ENCODE results near the gene PIKFYVE. TPM values are rescaled to one million over a fixed set of nuclear protein-coding genes. Genes with fewer than 3 reads are reported as not detected.

Gene PIKFYVE
- total and polyA plus RNA-seq, 2 of the 8 experiments (the other 6 are each of a cell fraction or from before 2014, with no cell fraction given), result 8.8 to 33.5 TPM

- TF ChIP-seq RAD21 (IDR thresholded peaks at IDR 0.05 in 1 of 2, conservative IDR thresholded peaks at IDR 0.05 in 1 of 2; ENCODE audit: low read depth in 2 of 2, low read length in 2 of 2), result no peak
- no peak for TF ChIP-seq SAP30 (IDR thresholded peaks at IDR 0.05; ENCODE audit: insufficient read depth, insufficient replicate concordance, low read length)
- no peak for TF ChIP-seq PHF8 (conservative IDR thresholded peaks at IDR 0.05; ENCODE audit: low read depth, low read length)
These were observed 105.0 kb downstream of the PIKFYVE start (continued) for GRCh38 chr2:208370881-208371633.
